Measurements from ENCODE around the gene KIZ.

KIZ gene

GRCh38 chr20:21181028-21181427, 55.1 kb downstream of the KIZ start:
- no peak for DNase-seq

- no peak for DNase-seq
Observed at GRCh38 chr20:21182832-21183563, 57.1 kb downstream of the KIZ start.

GRCh38 chr20:21183722-21184121, 57.8 kb downstream of the KIZ start:
- DNase-seq: no peak

- no peak for DNase-seq
Observed at GRCh38 chr20:21184819-21185218, 58.9 kb downstream of the KIZ start.

- DNase-seq: no peak
Observed at GRCh38 chr20:21185849-21186248, 60.0 kb downstream of the KIZ start.

GRCh38 chr20:21189761-21190523, 64.1 kb downstream of the KIZ start:
- no peak for DNase-seq

GRCh38 chr20:21190869-21191268, 65.0 kb downstream of the KIZ start:
- DNase-seq: no peak

- DNase-seq: no peak
Observed at GRCh38 chr20:21191839-21192238, 66.0 kb downstream of the KIZ start.

GRCh38 chr20:21202259-21202658, 76.4 kb downstream of the KIZ start:
- DNase-seq: no peak

GRCh38 chr20:21203088-21203656, 77.3 kb downstream of the KIZ start:
- DNase-seq: no peak

- no peak for DNase-seq
Observed at GRCh38 chr20:21206584-21206983, 80.7 kb downstream of the KIZ start.

- DNase-seq: no peak
Observed at GRCh38 chr20:21208999-21209398, 83.1 kb downstream of the KIZ start.

GRCh38 chr20:21209668-21210067, 83.8 kb downstream of the KIZ start:
- DNase-seq: no peak

- DNase-seq: no peak
Observed at GRCh38 chr20:21213691-21214090, 87.8 kb downstream of the KIZ start.

- DNase-seq: no peak
Observed at GRCh38 chr20:21214431-21214830, 88.5 kb downstream of the KIZ start.

- DNase-seq: no peak
Observed at GRCh38 chr20:21219686-21220085, 93.8 kb downstream of the KIZ start.

- no peak for DNase-seq
Observed at GRCh38 chr20:21224217-21224616, 98.3 kb downstream of the KIZ start.

- DNase-seq: no peak
Observed at GRCh38 chr20:21225215-21225947, 99.5 kb downstream of the KIZ start.

- no peak for DNase-seq
Observed at GRCh38 chr20:21228511-21228910, 102.6 kb downstream of the KIZ start.

- no peak for DNase-seq
Observed at GRCh38 chr20:21229163-21229562, 103.3 kb downstream of the KIZ start.

GRCh38 chr20:21230220-21230619, 104.3 kb downstream of the KIZ start:
- no peak for DNase-seq

GRCh38 chr20:21230686-21231085, 104.8 kb downstream of the KIZ start:
- DNase-seq: no peak

- DNase-seq: no peak
Observed at GRCh38 chr20:21232546-21233280, 106.8 kb downstream of the KIZ start.

Data from cortex of kidney (tissue), 1 donor.